ENCODE results near the gene CHPF. TPM values are rescaled to one million over a fixed set of nuclear protein-coding genes. Genes with fewer than 3 reads are reported as not detected.

The CHPF gene
- total RNA-seq, 1 experiment from 2014 or later, result 228 TPM

- Histone ChIP-seq H3K9ac (ENCODE audit: low read length) (no peak overlapping the region), H3K36me3 (ENCODE audit: control insufficient read depth in 1 of 2, insufficient read depth in 2 of 2, low read length in 2 of 2) (no peaks in the 10 kb centered on the region), H3K9me3 (ENCODE audit: control insufficient read depth in 1 of 2, insufficient read depth in 1 of 2, low read depth in 1 of 2, low read length in 2 of 2) (no peaks in the 10 kb centered on the region), H4K20me1 (ENCODE audit: insufficient read depth) (no peaks in the 10 kb centered on the region), H3K9me2 (ENCODE audit: insufficient read depth) (no peaks in the 10 kb centered on the region), H2AFZ (ENCODE audit: low read depth, low read length, poor library complexity, severe bottlenecking) (no peak overlapping the region), H3K4me2 (ENCODE audit: low read length) (no peak overlapping the region), H3K4me3 (replicated peaks in 1 of 2; ENCODE audit: low read depth in 1 of 2, low read length in 2 of 2) (no peak overlapping the region), H3K79me2 (ENCODE audit: insufficient read depth, low read length) (no peaks in the 10 kb centered on the region), H3K27me3 (ENCODE audit: insufficient read depth, low read length) (no peaks in the 10 kb centered on the region), H3K27ac (ENCODE audit: low read depth, low read length) (no peak overlapping the region), H3K4me1 (ENCODE audit: control insufficient read depth in 1 of 2, insufficient read depth in 2 of 2, low read length in 2 of 2) (no peaks in the 10 kb centered on the region)
- RAD21 ChIA-PET (ENCODE audit: low non-redundant PET in 1 of 2, low total read pairs in 2 of 2, uncharacterized antibody in 2 of 2, unreplicated experiment in 2 of 2), result no interaction called here
- TF ChIP-seq SP1 (IDR thresholded peaks at IDR 0.05; ENCODE audit: low read depth) (no peak), EZH2phosphoT487 (IDR thresholded peaks at IDR 0.05; ENCODE audit: borderline replicate concordance) (no peak), SRF (IDR thresholded peaks at IDR 0.05; ENCODE audit: low read depth) (no peak), CEBPB (IDR thresholded peaks at IDR 0.05; ENCODE audit: low read depth) (no peak), CTCF (IDR thresholded peaks at IDR 0.05 in 2 of 3, conservative IDR thresholded peaks at IDR 0.05 in 1 of 3; ENCODE audit: borderline replicate concordance in 1 of 3, insufficient read depth in 1 of 3, low read depth in 2 of 3, low read length in 2 of 3) (no peak), RAD21 (IDR thresholded peaks at IDR 0.05; ENCODE audit: low read depth) (no peak), FOSL1 (IDR thresholded peaks at IDR 0.05; ENCODE audit: low read depth) (no peak), ZFX (IDR thresholded peaks at IDR 0.05) (no peak), YY1 (IDR thresholded peaks at IDR 0.05; ENCODE audit: extremely low read depth, insufficient replicate concordance, low read depth, low read length) (no peak), ZNF274 (IDR thresholded peaks at IDR 0.05; ENCODE audit: low read depth, low read length) (no peak), EGR1 (IDR thresholded peaks at IDR 0.05; ENCODE audit: low read depth) (no peak), POLR2AphosphoS5 (IDR thresholded peaks at IDR 0.05; ENCODE audit: low read depth, low read length) (no peak), JUND (IDR thresholded peaks at IDR 0.05) (no peak), TCF7L2 (IDR thresholded peaks at IDR 0.05; ENCODE audit: borderline replicate concordance, extremely low read depth, insufficient read depth, insufficient read length) (no peak), MAX (IDR thresholded peaks at IDR 0.05) (no peak), ELF1 (IDR thresholded peaks at IDR 0.05; ENCODE audit: borderline replicate concordance, low read depth) (no peak)
- TF ChIP-seq, protein P1, sequence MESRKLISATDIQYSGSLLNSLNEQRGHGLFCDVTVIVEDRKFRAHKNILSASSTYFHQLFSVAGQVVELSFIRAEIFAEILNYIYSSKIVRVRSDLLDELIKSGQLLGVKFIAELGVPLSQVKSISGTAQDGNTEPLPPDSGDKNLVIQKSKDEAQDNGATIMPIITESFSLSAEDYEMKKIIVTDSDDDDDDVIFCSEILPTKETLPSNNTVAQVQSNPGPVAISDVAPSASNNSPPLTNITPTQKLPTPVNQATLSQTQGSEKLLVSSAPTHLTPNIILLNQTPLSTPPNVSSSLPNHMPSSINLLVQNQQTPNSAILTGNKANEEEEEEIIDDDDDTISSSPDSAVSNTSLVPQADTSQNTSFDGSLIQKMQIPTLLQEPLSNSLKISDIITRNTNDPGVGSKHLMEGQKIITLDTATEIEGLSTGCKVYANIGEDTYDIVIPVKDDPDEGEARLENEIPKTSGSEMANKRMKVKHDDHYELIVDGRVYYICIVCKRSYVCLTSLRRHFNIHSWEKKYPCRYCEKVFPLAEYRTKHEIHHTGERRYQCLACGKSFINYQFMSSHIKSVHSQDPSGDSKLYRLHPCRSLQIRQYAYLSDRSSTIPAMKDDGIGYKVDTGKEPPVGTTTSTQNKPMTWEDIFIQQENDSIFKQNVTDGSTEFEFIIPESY (IDR thresholded peaks at IDR 0.05; ENCODE audit: extremely low read depth, insufficient replicate concordance, low read length), result no peak
- TF ChIP-seq, protein P2, sequence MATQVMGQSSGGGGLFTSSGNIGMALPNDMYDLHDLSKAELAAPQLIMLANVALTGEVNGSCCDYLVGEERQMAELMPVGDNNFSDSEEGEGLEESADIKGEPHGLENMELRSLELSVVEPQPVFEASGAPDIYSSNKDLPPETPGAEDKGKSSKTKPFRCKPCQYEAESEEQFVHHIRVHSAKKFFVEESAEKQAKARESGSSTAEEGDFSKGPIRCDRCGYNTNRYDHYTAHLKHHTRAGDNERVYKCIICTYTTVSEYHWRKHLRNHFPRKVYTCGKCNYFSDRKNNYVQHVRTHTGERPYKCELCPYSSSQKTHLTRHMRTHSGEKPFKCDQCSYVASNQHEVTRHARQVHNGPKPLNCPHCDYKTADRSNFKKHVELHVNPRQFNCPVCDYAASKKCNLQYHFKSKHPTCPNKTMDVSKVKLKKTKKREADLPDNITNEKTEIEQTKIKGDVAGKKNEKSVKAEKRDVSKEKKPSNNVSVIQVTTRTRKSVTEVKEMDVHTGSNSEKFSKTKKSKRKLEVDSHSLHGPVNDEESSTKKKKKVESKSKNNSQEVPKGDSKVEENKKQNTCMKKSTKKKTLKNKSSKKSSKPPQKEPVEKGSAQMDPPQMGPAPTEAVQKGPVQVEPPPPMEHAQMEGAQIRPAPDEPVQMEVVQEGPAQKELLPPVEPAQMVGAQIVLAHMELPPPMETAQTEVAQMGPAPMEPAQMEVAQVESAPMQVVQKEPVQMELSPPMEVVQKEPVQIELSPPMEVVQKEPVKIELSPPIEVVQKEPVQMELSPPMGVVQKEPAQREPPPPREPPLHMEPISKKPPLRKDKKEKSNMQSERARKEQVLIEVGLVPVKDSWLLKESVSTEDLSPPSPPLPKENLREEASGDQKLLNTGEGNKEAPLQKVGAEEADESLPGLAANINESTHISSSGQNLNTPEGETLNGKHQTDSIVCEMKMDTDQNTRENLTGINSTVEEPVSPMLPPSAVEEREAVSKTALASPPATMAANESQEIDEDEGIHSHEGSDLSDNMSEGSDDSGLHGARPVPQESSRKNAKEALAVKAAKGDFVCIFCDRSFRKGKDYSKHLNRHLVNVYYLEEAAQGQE (IDR thresholded peaks at IDR 0.05; ENCODE audit: low read depth), result no peak
- TF ChIP-seq, protein P3, sequence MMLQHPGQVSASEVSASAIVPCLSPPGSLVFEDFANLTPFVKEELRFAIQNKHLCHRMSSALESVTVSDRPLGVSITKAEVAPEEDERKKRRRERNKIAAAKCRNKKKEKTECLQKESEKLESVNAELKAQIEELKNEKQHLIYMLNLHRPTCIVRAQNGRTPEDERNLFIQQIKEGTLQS (IDR thresholded peaks at IDR 0.05), result no peak
- CTCF ChIA-PET, result no interaction called here
- no peak for DNase-seq (ENCODE audit: low read depth, low spot score)
- POLR2A ChIA-PET, result no interaction called here
- no TSS peak for BruUV-seq (replicated peaks)
- no peak for ATAC-seq
- intact Hi-C loops (cut with micrococcal nuclease), result no loop called here
Measured at GRCh38 chr2:219565130-219566080, 21.8 kb upstream of the CHPF start.

All from HCT116 (cell line).